ENCODE results near the gene TUBA4A.

The TUBA4A gene

GRCh38 chr2:219284501-219285372 lies 31.0 kb upstream of the TUBA4A start:
- Histone ChIP-seq H3K36me3 (peaks cover 68% of the 10 kb centered on the region), H3K9me3 (ENCODE audit: severe bottlenecking) (no peaks in the 10 kb centered on the region), H3K27me3 (ENCODE audit: insufficient read depth, low read depth, severe bottlenecking) (no peaks in the 10 kb centered on the region), H3K4me3 (ENCODE audit: low read depth, low read length) (no peak overlapping the region), H3K27ac (no peak overlapping the region)
- no peak for DNase-seq
- TF ChIP-seq CTCF (IDR thresholded peaks at IDR 0.05; ENCODE audit: low read depth, low read length), result no peak

- H3K27ac ChIP-seq, result no peak overlapping the region; the same call in 1 of the 2 replicates
- peaks cover 62% of the 10 kb centered on the region for H3K36me3 ChIP-seq
- DNase-seq, result no peak
- no peaks in the 10 kb centered on the region for H3K9me3 ChIP-seq (ENCODE audit: severe bottlenecking)
- no peaks in the 10 kb centered on the region for H3K27me3 ChIP-seq (ENCODE audit: insufficient read depth, low read depth, severe bottlenecking)
- no peak for TF ChIP-seq CTCF (IDR thresholded peaks at IDR 0.05; ENCODE audit: low read depth, low read length)
- no peak overlapping the region for H3K4me3 ChIP-seq (ENCODE audit: low read depth, low read length)
These were observed 29.3 kb upstream of the TUBA4A start for GRCh38 chr2:219282943-219283581.

GRCh38 chr2:219282375-219282774 lies 28.7 kb upstream of the TUBA4A start:
- H3K36me3 ChIP-seq, result peaks cover 62% of the 10 kb centered on the region
- H3K9me3 ChIP-seq (ENCODE audit: severe bottlenecking), result no peaks in the 10 kb centered on the region
- no peak for DNase-seq
- H3K27ac ChIP-seq, result no peak overlapping the region; the same call in 1 of the 2 replicates
- no peaks in the 10 kb centered on the region for H3K27me3 ChIP-seq (ENCODE audit: insufficient read depth, low read depth, severe bottlenecking)
- TF ChIP-seq CTCF (IDR thresholded peaks at IDR 0.05; ENCODE audit: low read depth, low read length), result no peak
- no peak overlapping the region for H3K4me3 ChIP-seq (ENCODE audit: low read depth, low read length)

- Histone ChIP-seq H3K4me3 (ENCODE audit: low read depth, low read length) (no peak overlapping the region), H3K27me3 (ENCODE audit: insufficient read depth, low read depth, severe bottlenecking) (no peaks in the 10 kb centered on the region), H3K9me3 (ENCODE audit: severe bottlenecking) (no peaks in the 10 kb centered on the region), H3K36me3 (peaks cover 60% of the 10 kb centered on the region), H3K27ac (no peak overlapping the region)
- no peak for TF ChIP-seq CTCF (IDR thresholded peaks at IDR 0.05; ENCODE audit: low read depth, low read length)
- no peak for DNase-seq
These were observed 27.9 kb upstream of the TUBA4A start for GRCh38 chr2:219281588-219281987.

GRCh38 chr2:219280651-219281050 lies 26.9 kb upstream of the TUBA4A start:
- no peak for DNase-seq
- H3K4me3 ChIP-seq (ENCODE audit: low read depth, low read length), result no peak overlapping the region
- H3K36me3 ChIP-seq, result peaks cover 53% of the 10 kb centered on the region
- H3K27ac ChIP-seq, result no peak overlapping the region
- H3K27me3 ChIP-seq (ENCODE audit: insufficient read depth, low read depth, severe bottlenecking), result no peaks in the 10 kb centered on the region
- H3K9me3 ChIP-seq (ENCODE audit: severe bottlenecking), result no peaks in the 10 kb centered on the region
- TF ChIP-seq CTCF (IDR thresholded peaks at IDR 0.05; ENCODE audit: low read depth, low read length), result no peak
